ENCODE results near the gene RAPGEF4. TPM values are rescaled to one million over a fixed set of nuclear protein-coding genes. Genes with fewer than 3 reads are reported as not detected.

The RAPGEF4 gene
- total RNA-seq, 1 experiment from 2014 or later = 2.2 TPM

DNA sequence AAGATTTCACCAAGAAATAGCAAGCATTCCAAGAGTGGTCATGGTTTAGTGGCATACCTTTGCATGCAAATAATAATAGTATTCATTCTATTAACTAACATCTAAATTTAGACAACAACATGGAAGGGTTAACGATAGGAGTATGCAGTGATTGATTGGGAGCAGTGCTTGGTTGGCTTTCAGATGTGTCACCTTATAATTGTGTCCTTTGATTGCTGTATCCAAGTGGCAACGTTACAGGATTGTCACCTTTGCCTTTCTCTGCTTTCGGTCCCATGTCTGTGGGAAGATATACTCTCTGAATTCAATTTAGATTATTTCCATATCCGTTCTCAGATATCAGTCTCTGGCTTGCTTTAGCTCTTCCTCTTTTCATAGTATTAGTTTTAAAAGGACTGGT is 187.2 kb downstream of the RAPGEF4 start:
- TF ChIP-seq, protein P1, sequence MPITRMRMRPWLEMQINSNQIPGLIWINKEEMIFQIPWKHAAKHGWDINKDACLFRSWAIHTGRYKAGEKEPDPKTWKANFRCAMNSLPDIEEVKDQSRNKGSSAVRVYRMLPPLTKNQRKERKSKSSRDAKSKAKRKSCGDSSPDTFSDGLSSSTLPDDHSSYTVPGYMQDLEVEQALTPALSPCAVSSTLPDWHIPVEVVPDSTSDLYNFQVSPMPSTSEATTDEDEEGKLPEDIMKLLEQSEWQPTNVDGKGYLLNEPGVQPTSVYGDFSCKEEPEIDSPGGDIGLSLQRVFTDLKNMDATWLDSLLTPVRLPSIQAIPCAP (CRISPR knock-in tag; IDR thresholded peaks at IDR 0.05) = no peak
- TF ChIP-seq, protein P2, sequence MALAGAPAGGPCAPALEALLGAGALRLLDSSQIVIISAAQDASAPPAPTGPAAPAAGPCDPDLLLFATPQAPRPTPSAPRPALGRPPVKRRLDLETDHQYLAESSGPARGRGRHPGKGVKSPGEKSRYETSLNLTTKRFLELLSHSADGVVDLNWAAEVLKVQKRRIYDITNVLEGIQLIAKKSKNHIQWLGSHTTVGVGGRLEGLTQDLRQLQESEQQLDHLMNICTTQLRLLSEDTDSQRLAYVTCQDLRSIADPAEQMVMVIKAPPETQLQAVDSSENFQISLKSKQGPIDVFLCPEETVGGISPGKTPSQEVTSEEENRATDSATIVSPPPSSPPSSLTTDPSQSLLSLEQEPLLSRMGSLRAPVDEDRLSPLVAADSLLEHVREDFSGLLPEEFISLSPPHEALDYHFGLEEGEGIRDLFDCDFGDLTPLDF (CRISPR knock-in tag; IDR thresholded peaks at IDR 0.05) = no peak
- TF ChIP-seq, protein P3, sequence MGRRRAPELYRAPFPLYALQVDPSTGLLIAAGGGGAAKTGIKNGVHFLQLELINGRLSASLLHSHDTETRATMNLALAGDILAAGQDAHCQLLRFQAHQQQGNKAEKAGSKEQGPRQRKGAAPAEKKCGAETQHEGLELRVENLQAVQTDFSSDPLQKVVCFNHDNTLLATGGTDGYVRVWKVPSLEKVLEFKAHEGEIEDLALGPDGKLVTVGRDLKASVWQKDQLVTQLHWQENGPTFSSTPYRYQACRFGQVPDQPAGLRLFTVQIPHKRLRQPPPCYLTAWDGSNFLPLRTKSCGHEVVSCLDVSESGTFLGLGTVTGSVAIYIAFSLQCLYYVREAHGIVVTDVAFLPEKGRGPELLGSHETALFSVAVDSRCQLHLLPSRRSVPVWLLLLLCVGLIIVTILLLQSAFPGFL (CRISPR knock-in tag; IDR thresholded peaks at IDR 0.05; ENCODE audit: borderline replicate concordance) = no peak
- ATAC-seq (no peak), DNase-seq (ENCODE audit: low spot score) (no peak)
- Mint-ChIP-seq H3K4me1 (no peaks in the 10 kb centered on the region), H3K4me3 (no peak overlapping the region), H3K27me3 (ENCODE audit: low read depth) (no peaks in the 10 kb centered on the region), H3K27ac (no peak overlapping the region), H3K9me3 (no peaks in the 10 kb centered on the region), H3K36me3 (no peaks in the 10 kb centered on the region)
- ChIA-PET CTCF (interaction anchor here (1.2 to 2.6 kb wide), 2 partner anchors 9 to 58 kb away, joined by 6 to 8 read pairs; no protein-coding TSS in a partner anchor), POLR2A (no interaction called here)

DNA sequence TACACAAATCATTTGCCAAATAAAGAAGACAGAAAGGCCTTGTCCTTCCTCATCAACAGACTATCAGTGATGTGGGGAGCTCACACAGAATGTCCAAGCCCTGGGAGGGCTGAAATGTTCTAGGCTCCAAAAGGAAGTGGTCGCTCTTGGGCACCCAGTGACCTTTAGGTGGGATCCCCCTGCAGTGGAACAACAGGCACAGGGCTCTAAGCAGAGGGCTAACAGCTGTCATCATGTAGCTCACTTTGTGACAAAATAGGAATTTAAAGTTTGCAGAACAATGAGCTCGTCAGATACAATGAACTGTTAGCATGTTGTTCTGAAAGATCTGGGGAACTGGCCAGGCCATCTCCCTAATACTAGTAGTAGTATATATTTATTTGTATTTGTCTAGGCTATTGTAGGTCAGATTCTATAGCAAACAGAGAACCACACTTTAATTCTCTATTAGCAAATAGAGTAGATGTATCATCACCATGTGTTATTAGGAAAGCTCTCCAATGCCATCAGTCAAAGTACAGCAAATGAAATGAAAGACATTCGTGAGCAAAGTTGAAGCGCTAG is 188.5 kb downstream of the RAPGEF4 start:
- TF ChIP-seq, protein P4, sequence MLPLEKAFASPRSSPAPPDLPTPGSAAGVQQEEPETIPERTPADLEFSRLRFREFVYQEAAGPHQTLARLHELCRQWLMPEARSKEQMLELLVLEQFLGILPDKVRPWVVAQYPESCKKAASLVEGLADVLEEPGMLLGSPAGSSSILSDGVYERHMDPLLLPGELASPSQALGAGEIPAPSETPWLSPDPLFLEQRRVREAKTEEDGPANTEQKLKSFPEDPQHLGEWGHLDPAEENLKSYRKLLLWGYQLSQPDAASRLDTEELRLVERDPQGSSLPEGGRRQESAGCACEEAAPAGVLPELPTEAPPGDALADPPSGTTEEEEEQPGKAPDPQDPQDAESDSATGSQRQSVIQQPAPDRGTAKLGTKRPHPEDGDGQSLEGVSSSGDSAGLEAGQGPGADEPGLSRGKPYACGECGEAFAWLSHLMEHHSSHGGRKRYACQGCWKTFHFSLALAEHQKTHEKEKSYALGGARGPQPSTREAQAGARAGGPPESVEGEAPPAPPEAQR (CRISPR knock-in tag; IDR thresholded peaks at IDR 0.05) = no peak
- TF ChIP-seq, protein P5, sequence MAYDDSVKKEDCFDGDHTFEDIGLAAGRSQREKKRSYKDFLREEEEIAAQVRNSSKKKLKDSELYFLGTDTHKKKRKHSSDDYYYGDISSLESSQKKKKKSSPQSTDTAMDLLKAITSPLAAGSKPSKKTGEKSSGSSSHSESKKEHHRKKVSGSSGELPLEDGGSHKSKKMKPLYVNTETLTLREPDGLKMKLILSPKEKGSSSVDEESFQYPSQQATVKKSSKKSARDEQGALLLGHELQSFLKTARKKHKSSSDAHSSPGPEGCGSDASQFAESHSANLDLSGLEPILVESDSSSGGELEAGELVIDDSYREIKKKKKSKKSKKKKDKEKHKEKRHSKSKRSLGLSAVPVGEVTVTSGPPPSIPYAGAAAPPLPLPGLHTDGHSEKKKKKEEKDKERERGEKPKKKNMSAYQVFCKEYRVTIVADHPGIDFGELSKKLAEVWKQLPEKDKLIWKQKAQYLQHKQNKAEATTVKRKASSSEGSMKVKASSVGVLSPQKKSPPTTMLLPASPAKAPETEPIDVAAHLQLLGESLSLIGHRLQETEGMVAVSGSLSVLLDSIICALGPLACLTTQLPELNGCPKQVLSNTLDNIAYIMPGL (CRISPR knock-in tag; IDR thresholded peaks at IDR 0.05) = no peak
- TF ChIP-seq, protein P6, sequence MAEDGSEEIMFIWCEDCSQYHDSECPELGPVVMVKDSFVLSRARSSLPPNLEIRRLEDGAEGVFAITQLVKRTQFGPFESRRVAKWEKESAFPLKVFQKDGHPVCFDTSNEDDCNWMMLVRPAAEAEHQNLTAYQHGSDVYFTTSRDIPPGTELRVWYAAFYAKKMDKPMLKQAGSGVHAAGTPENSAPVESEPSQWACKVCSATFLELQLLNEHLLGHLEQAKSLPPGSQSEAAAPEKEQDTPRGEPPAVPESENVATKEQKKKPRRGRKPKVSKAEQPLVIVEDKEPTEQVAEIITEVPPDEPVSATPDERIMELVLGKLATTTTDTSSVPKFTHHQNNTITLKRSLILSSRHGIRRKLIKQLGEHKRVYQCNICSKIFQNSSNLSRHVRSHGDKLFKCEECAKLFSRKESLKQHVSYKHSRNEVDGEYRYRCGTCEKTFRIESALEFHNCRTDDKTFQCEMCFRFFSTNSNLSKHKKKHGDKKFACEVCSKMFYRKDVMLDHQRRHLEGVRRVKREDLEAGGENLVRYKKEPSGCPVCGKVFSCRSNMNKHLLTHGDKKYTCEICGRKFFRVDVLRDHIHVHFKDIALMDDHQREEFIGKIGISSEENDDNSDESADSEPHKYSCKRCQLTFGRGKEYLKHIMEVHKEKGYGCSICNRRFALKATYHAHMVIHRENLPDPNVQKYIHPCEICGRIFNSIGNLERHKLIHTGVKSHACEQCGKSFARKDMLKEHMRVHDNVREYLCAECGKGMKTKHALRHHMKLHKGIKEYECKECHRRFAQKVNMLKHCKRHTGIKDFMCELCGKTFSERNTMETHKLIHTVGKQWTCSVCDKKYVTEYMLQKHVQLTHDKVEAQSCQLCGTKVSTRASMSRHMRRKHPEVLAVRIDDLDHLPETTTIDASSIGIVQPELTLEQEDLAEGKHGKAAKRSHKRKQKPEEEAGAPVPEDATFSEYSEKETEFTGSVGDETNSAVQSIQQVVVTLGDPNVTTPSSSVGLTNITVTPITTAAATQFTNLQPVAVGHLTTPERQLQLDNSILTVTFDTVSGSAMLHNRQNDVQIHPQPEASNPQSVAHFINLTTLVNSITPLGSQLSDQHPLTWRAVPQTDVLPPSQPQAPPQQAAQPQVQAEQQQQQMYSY (CRISPR knock-in tag; IDR thresholded peaks at IDR 0.05) = no peak
- no peak for TF ChIP-seq ZNF423 (CRISPR knock-in tag; IDR thresholded peaks at IDR 0.05)
- TF ChIP-seq MXD4 (CRISPR knock-in tag; IDR thresholded peaks at IDR 0.05; ENCODE audit: borderline replicate concordance) = no peak
- TF ChIP-seq KAT7 (CRISPR knock-in tag; IDR thresholded peaks at IDR 0.05; ENCODE audit: borderline replicate concordance) = no peak
- TF ChIP-seq JUN (CRISPR knock-in tag; IDR thresholded peaks at IDR 0.05) = no peak
- TF ChIP-seq, protein P1 (CRISPR knock-in tag; IDR thresholded peaks at IDR 0.05) = no peak
- TF ChIP-seq, protein P2 (CRISPR knock-in tag; IDR thresholded peaks at IDR 0.05) = no peak
- TF ChIP-seq SMAD4 (CRISPR knock-in tag; IDR thresholded peaks at IDR 0.05) = no peak
- TF ChIP-seq, protein P7, sequence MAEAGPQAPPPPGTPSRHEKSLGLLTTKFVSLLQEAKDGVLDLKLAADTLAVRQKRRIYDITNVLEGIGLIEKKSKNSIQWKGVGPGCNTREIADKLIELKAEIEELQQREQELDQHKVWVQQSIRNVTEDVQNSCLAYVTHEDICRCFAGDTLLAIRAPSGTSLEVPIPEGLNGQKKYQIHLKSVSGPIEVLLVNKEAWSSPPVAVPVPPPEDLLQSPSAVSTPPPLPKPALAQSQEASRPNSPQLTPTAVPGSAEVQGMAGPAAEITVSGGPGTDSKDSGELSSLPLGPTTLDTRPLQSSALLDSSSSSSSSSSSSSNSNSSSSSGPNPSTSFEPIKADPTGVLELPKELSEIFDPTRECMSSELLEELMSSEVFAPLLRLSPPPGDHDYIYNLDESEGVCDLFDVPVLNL (CRISPR knock-in tag; IDR thresholded peaks at IDR 0.05; ENCODE audit: borderline replicate concordance, low read depth) = no peak
- no peak for TF ChIP-seq PRRX2 (CRISPR knock-in tag; IDR thresholded peaks at IDR 0.05)
- TF ChIP-seq CBFB (CRISPR knock-in tag; IDR thresholded peaks at IDR 0.05; ENCODE audit: low read depth) = no peak
- TF ChIP-seq TP53 (CRISPR knock-in tag; IDR thresholded peaks at IDR 0.05) = no peak
- TF ChIP-seq, protein P8, sequence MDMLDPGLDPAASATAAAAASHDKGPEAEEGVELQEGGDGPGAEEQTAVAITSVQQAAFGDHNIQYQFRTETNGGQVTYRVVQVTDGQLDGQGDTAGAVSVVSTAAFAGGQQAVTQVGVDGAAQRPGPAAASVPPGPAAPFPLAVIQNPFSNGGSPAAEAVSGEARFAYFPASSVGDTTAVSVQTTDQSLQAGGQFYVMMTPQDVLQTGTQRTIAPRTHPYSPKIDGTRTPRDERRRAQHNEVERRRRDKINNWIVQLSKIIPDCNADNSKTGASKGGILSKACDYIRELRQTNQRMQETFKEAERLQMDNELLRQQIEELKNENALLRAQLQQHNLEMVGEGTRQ (CRISPR knock-in tag; IDR thresholded peaks at IDR 0.05) = no peak
- TF ChIP-seq GABPB1 (CRISPR knock-in tag; IDR thresholded peaks at IDR 0.05) = no peak
- no peak for TF ChIP-seq NR3C1 (CRISPR knock-in tag; conservative IDR thresholded peaks at IDR 0.05; ENCODE audit: low read depth)
- no peak for TF ChIP-seq ZBTB21 (CRISPR knock-in tag; IDR thresholded peaks at IDR 0.05; ENCODE audit: borderline replicate concordance)
- no peaks in the 10 kb centered on the region for H3K4me1 Mint-ChIP-seq
- no peaks in the 10 kb centered on the region for H3K27me3 Mint-ChIP-seq (ENCODE audit: low read depth)
- H3K9me3 Mint-ChIP-seq = no peaks in the 10 kb centered on the region
- DNase-seq (ENCODE audit: low spot score) (no peak), ATAC-seq (no peak)
- no peak overlapping the region for H3K27ac Mint-ChIP-seq
- ChIA-PET CTCF (interaction anchor here (0.6 to 2.6 kb wide), 3 partner anchors 7 to 59 kb away, joined by 3 to 8 read pairs (median 6); no protein-coding TSS in a partner anchor), POLR2A (no interaction called here)
- no peak overlapping the region for H3K4me3 Mint-ChIP-seq
- no peaks in the 10 kb centered on the region for H3K36me3 Mint-ChIP-seq
